GM18511 (cell line): Measurements from ENCODE around the gene DHX38.

Source experiments
- ATAC-seq: cut with Tn5 transposase; IDR thresholded peaks from one replicate; pipeline ENCODE4 v1.9.1; 2021; ENCODE audit warnings: mild to moderate bottlenecking, moderate library complexity; ENCODE audit not compliant: unreplicated experiment

The DHX38 gene

GRCh38 chr16:72083778-72084404 is 9.8 kb upstream of the DHX38 start:
- no peak for ATAC-seq

GRCh38 chr16:72084445-72084844 is 9.2 kb upstream of the DHX38 start:
- ATAC-seq = no peak

- ATAC-seq = no peak
Measured at GRCh38 chr16:72085002-72085401, 8.6 kb upstream of the DHX38 start.

- no peak for ATAC-seq
Measured at GRCh38 chr16:72091217-72091616, 2.4 kb upstream of the DHX38 start.

- ATAC-seq = peak; percentile 39
Measured at GRCh38 chr16:72092832-72093447, 707 bp upstream of the DHX38 start.

GRCh38 chr16:72094266-72094610 is 591 bp downstream of the DHX38 start:
- ATAC-seq = no peak

GRCh38 chr16:72098936-72099335 is 5.3 kb downstream of the DHX38 start:
- ATAC-seq = no peak

GRCh38 chr16:72099377-72099818 is 5.8 kb downstream of the DHX38 start:
- peak; percentile 94 for ATAC-seq

- no peak for ATAC-seq
Measured at GRCh38 chr16:72101195-72101594, 7.5 kb downstream of the DHX38 start.

GRCh38 chr16:72104905-72105304 is 11.3 kb downstream of the DHX38 start:
- ATAC-seq = no peak

- no peak for ATAC-seq
Measured at GRCh38 chr16:72105978-72106377, 12.3 kb downstream of the DHX38 start.

GRCh38 chr16:72107371-72107770 is 13.7 kb downstream of the DHX38 start:
- ATAC-seq = no peak

GRCh38 chr16:72108353-72109102 is 14.9 kb downstream of the DHX38 start:
- no peak for ATAC-seq

GRCh38 chr16:72109300-72109699 is 15.7 kb downstream of the DHX38 start:
- no peak for ATAC-seq

- ATAC-seq = no peak
Measured at GRCh38 chr16:72109966-72110530, 16.4 kb downstream of the DHX38 start.

- ATAC-seq = no peak
Measured at GRCh38 chr16:72110662-72111615, 17.3 kb downstream of the DHX38 start.

- ATAC-seq = no peak
Measured at GRCh38 chr16:72111657-72112451, 18.2 kb downstream of the DHX38 start.

- ATAC-seq = no peak
Measured at GRCh38 chr16:72112452-72112792, 18.8 kb downstream of the DHX38 start.

- no peak for ATAC-seq
Measured at GRCh38 chr16:72112906-72113615, 19.4 kb downstream of the DHX38 start.

- ATAC-seq = no peak
Measured at GRCh38 chr16:72113616-72113945, 19.9 kb downstream of the DHX38 start.
